Activated naive CD8-positive, alpha-beta T cell treated with anti-CD3 and anti-CD28 coated beads, Interleukin-2, amount 10 ng/mL, durations not matched to agents 7 days and 5 days (primary cell): ENCODE results near the gene SYDE2. TPM values are rescaled to one million over a fixed set of nuclear protein-coding genes. Genes with fewer than 3 reads are reported as not detected.
"Not testable (repeated sequence)": the region's sequence is repeated elsewhere in the genome, so short reads cannot be mapped to it uniquely, and the experiment has no call there.

Source experiments
- ATAC-seq: fragments of 150-1000 bp; cut with Tn5 transposase; one replicate; pipeline ENCODE4 v1.10.0; 2021; ENCODE audit warnings: low read depth, moderate library complexity
- POLR2A ChIA-PET: fragments of 350-600 bp; sonication (Branson Sonifier 250); formaldehyde crosslinking; loops from one replicate; lab custom pipeline; 2021; ENCODE audit warnings: antibody characterized with exemption; lab: Charles Lee
- DNase-seq: peaks from one replicate; pipeline ENCODE4 v3.0.0; 2021
- H3K27ac Mint-ChIP-seq: one replicate; pipeline ENCODE4 v1.8.0; 2022; ENCODE audit warnings: mild to moderate bottlenecking, mixed read lengths
- H3K27me3 Mint-ChIP-seq: one replicate; pipeline ENCODE4 v1.8.0; 2022; ENCODE audit warnings: mild to moderate bottlenecking, moderate library complexity, mixed read lengths
- H3K36me3 Mint-ChIP-seq: one replicate; pipeline ENCODE4 v1.8.0; 2021; ENCODE audit warnings: mild to moderate bottlenecking, mixed read lengths
- H3K4me1 Mint-ChIP-seq: one replicate; pipeline ENCODE4 v1.8.0; 2021; ENCODE audit warnings: mixed read lengths
- H3K4me3 Mint-ChIP-seq: one replicate; pipeline ENCODE4 v1.8.0; 2022; ENCODE audit warnings: mild to moderate bottlenecking, moderate library complexity, mixed read lengths
- H3K9me3 Mint-ChIP-seq: one replicate; pipeline ENCODE4 v1.8.0; 2021; ENCODE audit warnings: mixed read lengths
- total RNA-seq, 2 experiments: library from RNA; stranded (reverse); gene quantifications; one replicate each; pipeline ENCODE4 v1.2.3, GENCODE V29; 2021

SYDE2 gene
- total RNA-seq, 2 experiments from 2014 or later: 4.1 to 4.6 TPM

DNA sequence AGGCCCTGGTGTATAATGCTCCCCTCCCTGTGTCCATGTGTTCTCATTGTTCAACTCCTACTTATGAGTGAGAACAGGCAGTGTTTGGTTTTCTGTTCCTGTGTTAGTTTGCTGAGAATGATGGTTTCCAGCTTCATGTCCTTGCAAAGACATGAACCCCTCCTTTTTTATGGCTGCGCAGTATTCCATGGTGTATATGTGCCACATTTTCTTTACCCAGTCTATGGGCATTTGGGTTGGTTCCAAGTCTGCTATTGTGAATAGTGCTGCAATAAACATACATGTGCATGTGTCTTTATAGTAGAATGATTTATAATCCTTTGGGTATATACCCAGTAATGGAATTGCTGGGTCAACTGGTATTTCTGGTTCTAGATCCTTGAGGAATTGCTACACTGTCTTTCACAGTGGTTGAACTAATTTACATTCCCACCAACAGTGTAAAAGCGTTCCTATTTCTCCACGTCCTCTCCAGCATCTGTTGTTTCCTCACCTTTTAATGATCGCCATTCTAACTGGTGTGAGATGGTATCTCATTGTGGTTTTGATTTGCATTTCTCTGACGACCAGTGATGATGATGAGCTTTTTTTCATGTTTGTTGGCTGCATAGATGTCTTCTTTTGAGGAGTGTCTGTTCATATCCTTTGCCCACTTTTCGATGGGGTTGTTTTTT is 54.4 kb downstream of the SYDE2 start:
- H3K27me3 Mint-ChIP-seq, H3K36me3 Mint-ChIP-seq, H3K4me3 Mint-ChIP-seq, POLR2A ChIA-PET, ATAC-seq, H3K9me3 Mint-ChIP-seq, DNase-seq: not testable (repeated sequence)
- peak overlapping the region; percentile 63 for H3K27ac Mint-ChIP-seq
- H3K4me1 Mint-ChIP-seq: peaks cover 21% of the 10 kb centered on the region

DNA sequence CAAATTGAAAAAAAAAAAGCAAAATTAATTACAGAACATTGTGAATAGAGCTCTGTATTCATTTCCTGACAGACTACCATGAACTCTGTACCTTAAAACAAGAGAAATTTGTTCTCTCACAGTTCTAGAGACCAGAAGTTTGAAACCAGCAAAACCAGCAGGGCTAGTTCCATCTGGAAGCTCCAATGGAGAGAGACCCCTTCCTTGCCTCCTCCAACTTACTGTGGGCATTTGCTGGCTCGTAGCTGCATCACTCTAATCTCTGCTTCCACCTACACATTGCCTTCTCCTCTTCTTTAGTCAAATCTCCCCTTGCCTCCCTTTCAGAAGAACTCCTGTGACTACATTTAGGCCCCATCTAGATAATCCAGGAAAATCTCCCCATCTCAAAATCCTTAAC is 56.5 kb downstream of the SYDE2 start:
- POLR2A ChIA-PET: no interaction called here
- H3K4me3 Mint-ChIP-seq: no peak overlapping the region
- no peak overlapping the region for H3K27ac Mint-ChIP-seq
- DNase-seq (no peak), ATAC-seq (no peak)
- H3K9me3 Mint-ChIP-seq: no peaks in the 10 kb centered on the region
- peaks cover 2% of the 10 kb centered on the region for H3K27me3 Mint-ChIP-seq
- H3K36me3 Mint-ChIP-seq: no peaks in the 10 kb centered on the region
- peaks cover 16% of the 10 kb centered on the region for H3K4me1 Mint-ChIP-seq

DNA sequence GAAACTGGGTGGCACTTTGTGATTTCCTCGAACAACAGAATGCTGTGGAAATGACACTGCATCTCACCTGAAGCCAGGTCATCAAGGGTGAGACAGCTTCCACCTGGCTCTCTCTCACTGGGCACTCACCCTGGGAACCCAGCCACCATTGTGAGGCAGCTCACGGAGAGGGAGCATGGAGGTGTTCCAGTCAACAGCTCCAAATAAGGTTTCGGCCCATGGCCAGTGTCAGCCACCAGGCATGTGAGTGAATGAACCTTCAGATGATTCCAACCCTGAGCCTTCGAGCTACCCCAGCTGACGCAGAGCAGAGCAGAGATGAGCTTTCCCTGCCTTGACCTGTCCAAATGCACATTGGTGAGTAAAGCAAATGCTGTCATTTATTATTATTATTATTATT is 58.1 kb downstream of the SYDE2 start:
- no peak overlapping the region for H3K27ac Mint-ChIP-seq
- DNase-seq (no peak), ATAC-seq (no peak)
- POLR2A ChIA-PET: no interaction called here
- no peaks in the 10 kb centered on the region for H3K36me3 Mint-ChIP-seq
- no peaks in the 10 kb centered on the region for H3K9me3 Mint-ChIP-seq
- H3K4me3 Mint-ChIP-seq: no peak overlapping the region
- peaks cover 2% of the 10 kb centered on the region for H3K4me1 Mint-ChIP-seq
- peaks cover 2% of the 10 kb centered on the region for H3K27me3 Mint-ChIP-seq

GRCh38 chr1:85138439-85138838 is 62.4 kb downstream of the SYDE2 start:
- H3K27ac Mint-ChIP-seq, ATAC-seq, DNase-seq, H3K36me3 Mint-ChIP-seq, H3K4me1 Mint-ChIP-seq, H3K9me3 Mint-ChIP-seq, H3K4me3 Mint-ChIP-seq, H3K27me3 Mint-ChIP-seq: not testable (repeated sequence)
- POLR2A ChIA-PET: interaction anchor here (0.6 kb wide), 1 partner anchor 16 kb away, joined by 3 read pairs; no protein-coding TSS in a partner anchor

- ATAC-seq: no peak
- DNase-seq: no peak
- Mint-ChIP-seq H3K27ac (no peak overlapping the region), H3K4me3 (no peak overlapping the region), H3K9me3 (no peaks in the 10 kb centered on the region), H3K27me3 (peaks cover 2% of the 10 kb centered on the region), H3K36me3 (no peaks in the 10 kb centered on the region), H3K4me1 (peaks cover 2% of the 10 kb centered on the region)
- POLR2A ChIA-PET: no interaction called here
Observed at GRCh38 chr1:85137660-85138059, 63.2 kb downstream of the SYDE2 start.

GRCh38 chr1:85135392-85135798 is 65.4 kb downstream of the SYDE2 start:
- no peak overlapping the region for H3K4me3 Mint-ChIP-seq
- H3K27ac Mint-ChIP-seq: no peak overlapping the region
- no peaks in the 10 kb centered on the region for H3K9me3 Mint-ChIP-seq
- no peaks in the 10 kb centered on the region for H3K36me3 Mint-ChIP-seq
- POLR2A ChIA-PET: no interaction called here
- DNase-seq (no peak), ATAC-seq (no peak)
- no peaks in the 10 kb centered on the region for H3K27me3 Mint-ChIP-seq
- H3K4me1 Mint-ChIP-seq: peaks cover 2% of the 10 kb centered on the region

- ATAC-seq (no peak), DNase-seq (no peak)
- Mint-ChIP-seq H3K36me3 (no peaks in the 10 kb centered on the region), H3K27ac (no peak overlapping the region), H3K4me3 (no peak overlapping the region), H3K27me3 (peaks cover 4% of the 10 kb centered on the region), H3K9me3 (no peaks in the 10 kb centered on the region), H3K4me1 (no peaks in the 10 kb centered on the region)
- POLR2A ChIA-PET: no interaction called here
Observed at GRCh38 chr1:85134583-85135391, 66.0 kb downstream of the SYDE2 start.

- no peaks in the 10 kb centered on the region for H3K9me3 Mint-ChIP-seq
- H3K27me3 Mint-ChIP-seq: peaks cover 9% of the 10 kb centered on the region
- H3K36me3 Mint-ChIP-seq: no peaks in the 10 kb centered on the region
- POLR2A ChIA-PET: no interaction called here
- H3K4me3 Mint-ChIP-seq: no peak overlapping the region
- no peaks in the 10 kb centered on the region for H3K4me1 Mint-ChIP-seq
- DNase-seq (no peak), ATAC-seq (no peak)
- no peak overlapping the region for H3K27ac Mint-ChIP-seq
Observed at GRCh38 chr1:85133565-85134159, 67.2 kb downstream of the SYDE2 start.

GRCh38 chr1:85132078-85132720 is 68.6 kb downstream of the SYDE2 start:
- H3K27me3 Mint-ChIP-seq: peaks cover 9% of the 10 kb centered on the region
- no peaks in the 10 kb centered on the region for H3K36me3 Mint-ChIP-seq
- no peak for ATAC-seq
- H3K27ac Mint-ChIP-seq: no peak overlapping the region
- H3K4me1 Mint-ChIP-seq: no peaks in the 10 kb centered on the region
- no peak for DNase-seq
- no peaks in the 10 kb centered on the region for H3K9me3 Mint-ChIP-seq
- POLR2A ChIA-PET: no interaction called here
- H3K4me3 Mint-ChIP-seq: no peak overlapping the region

DNA sequence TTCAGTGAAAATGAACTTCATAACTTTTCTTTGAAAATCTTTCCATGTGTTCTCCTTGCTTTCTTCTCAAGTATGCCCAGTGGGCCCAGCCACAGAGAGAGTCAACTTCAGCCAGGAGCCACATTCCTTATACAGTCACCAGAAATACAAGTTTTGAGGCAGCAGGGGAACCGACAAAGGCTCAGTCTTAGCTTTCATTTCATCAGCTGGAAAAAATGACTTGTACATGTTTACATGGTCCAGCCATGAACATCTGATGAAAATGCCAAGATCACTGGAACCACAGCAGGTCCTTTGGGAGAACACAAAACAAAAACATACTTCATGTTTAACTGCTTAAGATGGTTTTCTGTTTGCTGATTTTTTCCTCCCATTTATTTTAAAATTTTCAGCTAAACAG is 72.5 kb downstream of the SYDE2 start:
- ATAC-seq (no peak), DNase-seq (no peak)
- Mint-ChIP-seq H3K36me3 (no peaks in the 10 kb centered on the region), H3K4me3 (no peak overlapping the region), H3K27ac (no peak overlapping the region), H3K4me1 (no peaks in the 10 kb centered on the region), H3K9me3 (no peaks in the 10 kb centered on the region), H3K27me3 (peaks cover 11% of the 10 kb centered on the region)
- POLR2A ChIA-PET: no interaction called here

DNA sequence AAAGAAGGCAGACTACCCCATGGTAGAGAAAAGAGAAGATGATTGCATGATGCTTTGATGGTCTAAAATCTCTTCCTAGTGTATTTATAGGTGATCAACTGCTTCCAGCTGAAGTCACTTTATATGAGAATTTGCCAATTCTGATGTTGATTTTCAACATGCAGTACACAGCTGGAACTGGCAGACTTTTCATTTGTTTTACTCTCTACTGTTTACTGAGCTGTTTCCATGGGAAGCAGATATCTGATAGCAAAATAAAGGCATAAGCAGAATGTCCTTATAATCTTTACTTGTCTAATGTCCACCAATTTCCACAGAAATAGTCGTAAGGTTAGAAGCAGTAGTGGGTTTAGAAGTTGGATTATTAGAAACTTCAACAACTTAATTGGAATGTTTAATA is 74.9 kb downstream of the SYDE2 start:
- POLR2A ChIA-PET: no interaction called here
- no peak overlapping the region for H3K27ac Mint-ChIP-seq
- no peaks in the 10 kb centered on the region for H3K9me3 Mint-ChIP-seq
- no peak for ATAC-seq
- no peak for DNase-seq
- H3K4me1 Mint-ChIP-seq: no peaks in the 10 kb centered on the region
- peaks cover 11% of the 10 kb centered on the region for H3K27me3 Mint-ChIP-seq
- H3K36me3 Mint-ChIP-seq: no peaks in the 10 kb centered on the region
- H3K4me3 Mint-ChIP-seq: no peak overlapping the region

GRCh38 chr1:85124091-85124490 is 76.7 kb downstream of the SYDE2 start:
- H3K27ac Mint-ChIP-seq: no peak overlapping the region
- DNase-seq (no peak), ATAC-seq (no peak)
- H3K4me1 Mint-ChIP-seq: no peaks in the 10 kb centered on the region
- POLR2A ChIA-PET: no interaction called here
- H3K36me3 Mint-ChIP-seq: no peaks in the 10 kb centered on the region
- peaks cover 10% of the 10 kb centered on the region for H3K27me3 Mint-ChIP-seq
- no peaks in the 10 kb centered on the region for H3K9me3 Mint-ChIP-seq
- no peak overlapping the region for H3K4me3 Mint-ChIP-seq

DNA sequence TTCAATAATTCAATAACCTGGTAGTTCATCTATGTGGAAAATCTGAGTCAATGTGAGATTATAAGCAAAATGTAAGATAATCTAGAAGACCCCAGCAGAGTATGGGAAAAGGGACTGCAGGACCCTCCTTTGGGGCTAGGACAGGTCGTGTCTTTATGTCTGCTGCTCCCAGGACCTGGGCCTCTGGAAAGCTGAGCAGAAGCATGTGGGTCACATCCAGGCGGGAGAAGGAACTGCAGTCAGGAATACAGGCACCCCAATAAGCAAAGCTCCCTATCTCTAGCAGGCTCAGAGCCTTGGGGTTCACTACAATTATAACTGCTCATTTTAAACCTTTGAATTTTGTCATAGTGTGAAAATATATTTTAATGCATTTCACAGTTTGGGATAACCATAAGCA is 78.6 kb downstream of the SYDE2 start:
- Mint-ChIP-seq H3K4me3 (no peak overlapping the region), H3K27me3 (peaks cover 6% of the 10 kb centered on the region), H3K9me3 (no peaks in the 10 kb centered on the region), H3K27ac (no peak overlapping the region), H3K36me3 (no peaks in the 10 kb centered on the region), H3K4me1 (no peaks in the 10 kb centered on the region)
- DNase-seq (no peak), ATAC-seq (no peak)
- POLR2A ChIA-PET: interaction anchor here (0.6 kb wide), 1 partner anchor 16 kb away, joined by 3 read pairs; no protein-coding TSS in a partner anchor
